PFSK-1 (cell line): ENCODE data around the gene TRIM45.

ENCODE experiments used
- FOXP2 ChIP-seq: optimal IDR thresholded peaks from 2 replicates; pipeline ENCODE3; 2011; ENCODE audit warnings: borderline replicate concordance, control low read depth, inconsistent platforms; ENCODE audit not compliant: insufficient read depth; ENCODE audit errors: extremely low read length, extremely low read depth
- POLR2AphosphoS5 ChIP-seq: IDR thresholded peaks from 2 replicates; pipeline ENCODE4 v1.6.1; 2012; ENCODE audit warnings: low read depth, mild to moderate bottlenecking, control low read depth, low read length, moderate library complexity
- REST ChIP-seq, 2 experiments: IDR thresholded peaks; 2 replicates each; pipeline versions ENCODE4 v1.6.1 to v1.8.0; 2011 to 2012; ENCODE audit warnings: low read depth in 2 of 2, low read length in 2 of 2, control low read depth in 1 of 2, inconsistent platforms in 1 of 2, mild to moderate bottlenecking in 1 of 2, moderate library complexity in 1 of 2; ENCODE audit not compliant: insufficient read depth in 1 of 2
- SIN3A ChIP-seq: IDR thresholded peaks from 2 replicates; pipeline ENCODE4 v1.6.1; 2012; ENCODE audit warnings: mild to moderate bottlenecking, low read length, moderate library complexity, borderline replicate concordance; ENCODE audit not compliant: insufficient read depth
- TAF1 ChIP-seq: IDR thresholded peaks from 2 replicates; pipeline ENCODE4 v1.6.1; 2012; ENCODE audit warnings: low read length, control low read depth, borderline replicate concordance; ENCODE audit not compliant: insufficient read depth

TRIM45 gene

GRCh38 chr1:117127795-117128194, 6.2 kb upstream of the TRIM45 start:
- no peak for TF ChIP-seq FOXP2
- TF ChIP-seq REST (IDR thresholded peaks at IDR 0.05; ENCODE audit: insufficient read depth in 1 of 2, low read depth in 2 of 2, low read length in 2 of 2), result no peak
- TF ChIP-seq POLR2AphosphoS5, result no peak
- no peak for TF ChIP-seq TAF1
- no peak for TF ChIP-seq SIN3A

- TF ChIP-seq TAF1, result no peak
- no peak for TF ChIP-seq SIN3A
- TF ChIP-seq REST (IDR thresholded peaks at IDR 0.05; ENCODE audit: insufficient read depth in 1 of 2, low read depth in 2 of 2, low read length in 2 of 2), result no peak
- no peak for TF ChIP-seq FOXP2
- no peak for TF ChIP-seq POLR2AphosphoS5
These were observed 3.1 kb upstream of the TRIM45 start for GRCh38 chr1:117124661-117125060.

GRCh38 chr1:117123274-117123673, 1.7 kb upstream of the TRIM45 start:
- TF ChIP-seq POLR2AphosphoS5 (no peak), FOXP2 (no peak), REST (IDR thresholded peaks at IDR 0.05; ENCODE audit: insufficient read depth in 1 of 2, low read depth in 2 of 2, low read length in 2 of 2) (no peak), SIN3A (no peak)

- no peak for TF ChIP-seq REST (IDR thresholded peaks at IDR 0.05; ENCODE audit: insufficient read depth in 1 of 2, low read depth in 2 of 2, low read length in 2 of 2)
- no peak for TF ChIP-seq TAF1
- TF ChIP-seq FOXP2, result no peak
- no peak for TF ChIP-seq SIN3A
- TF ChIP-seq POLR2AphosphoS5, result no peak
These were observed 929 bp upstream of the TRIM45 start for GRCh38 chr1:117122330-117123025.
